Measurements from ENCODE around the gene RXFP3.
A peak's percentile ranks its signal among the peaks of the same experiment; 100 is the strongest.
"Not testable (repeated sequence)": the region's sequence is repeated elsewhere in the genome, so short reads cannot be mapped to it uniquely, and the experiment has no call there.

RXFP3 gene

GRCh38 chr5:33936004-33936380 is 194 bp upstream of the RXFP3 start:
- H3K9ac ChIP-seq (ENCODE audit: low read depth, low read length): no peak overlapping the region
- H3K36me3 ChIP-seq (ENCODE audit: control insufficient read depth, insufficient read depth, low read length): no peaks in the 10 kb centered on the region
- H3K27ac ChIP-seq (ENCODE audit: low read depth, low read length): no peak overlapping the region
- no peaks in the 10 kb centered on the region for H3K9me3 ChIP-seq (ENCODE audit: control insufficient read depth, insufficient read depth, low read length)
- peaks cover 11% of the 10 kb centered on the region for H3K4me1 ChIP-seq (ENCODE audit: control insufficient read depth, insufficient read depth, low read length)
- peak overlapping the region; percentile 75 for H3K4me3 ChIP-seq (ENCODE audit: low read depth, low read length)
- H3K27me3 ChIP-seq (ENCODE audit: control insufficient read depth, insufficient read depth, low read length): peaks cover 18% of the 10 kb centered on the region

DNA sequence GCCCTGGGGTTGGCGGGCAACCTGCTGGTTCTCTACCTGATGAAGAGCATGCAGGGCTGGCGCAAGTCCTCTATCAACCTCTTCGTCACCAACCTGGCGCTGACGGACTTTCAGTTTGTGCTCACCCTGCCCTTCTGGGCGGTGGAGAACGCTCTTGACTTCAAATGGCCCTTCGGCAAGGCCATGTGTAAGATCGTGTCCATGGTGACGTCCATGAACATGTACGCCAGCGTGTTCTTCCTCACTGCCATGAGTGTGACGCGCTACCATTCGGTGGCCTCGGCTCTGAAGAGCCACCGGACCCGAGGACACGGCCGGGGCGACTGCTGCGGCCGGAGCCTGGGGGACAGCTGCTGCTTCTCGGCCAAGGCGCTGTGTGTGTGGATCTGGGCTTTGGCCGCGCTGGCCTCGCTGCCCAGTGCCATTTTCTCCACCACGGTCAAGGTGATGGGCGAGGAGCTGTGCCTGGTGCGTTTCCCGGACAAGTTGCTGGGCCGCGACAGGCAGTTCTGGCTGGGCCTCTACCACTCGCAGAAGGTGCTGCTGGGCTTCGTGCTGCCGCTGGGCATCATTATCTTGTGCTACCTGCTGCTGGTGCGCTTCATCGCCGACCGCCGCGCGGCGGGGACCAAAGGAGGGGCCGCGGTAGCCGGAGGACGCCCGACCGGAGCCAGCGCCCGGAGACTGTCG is 976 bp downstream of the RXFP3 start:
- Histone ChIP-seq H3K27ac (ENCODE audit: low read depth, low read length) (no peak overlapping the region), H3K4me1 (ENCODE audit: control insufficient read depth, insufficient read depth, low read length) (no peaks in the 10 kb centered on the region), H3K27me3 (ENCODE audit: control insufficient read depth, insufficient read depth, low read length) (peaks cover 18% of the 10 kb centered on the region), H3K9me3 (ENCODE audit: control insufficient read depth, insufficient read depth, low read length) (no peaks in the 10 kb centered on the region), H3K9ac (ENCODE audit: low read depth, low read length) (no peak overlapping the region), H3K36me3 (ENCODE audit: control insufficient read depth, insufficient read depth, low read length) (no peaks in the 10 kb centered on the region), H3K4me3 (ENCODE audit: low read depth, low read length) (no peak overlapping the region)

- Histone ChIP-seq H3K4me1 (ENCODE audit: control insufficient read depth, insufficient read depth, low read length) (no peaks in the 10 kb centered on the region), H3K36me3 (ENCODE audit: control insufficient read depth, insufficient read depth, low read length) (no peaks in the 10 kb centered on the region), H3K9ac (ENCODE audit: low read depth, low read length) (no peak overlapping the region), H3K27ac (ENCODE audit: low read depth, low read length) (no peak overlapping the region), H3K27me3 (ENCODE audit: control insufficient read depth, insufficient read depth, low read length) (peaks cover 18% of the 10 kb centered on the region), H3K9me3 (ENCODE audit: control insufficient read depth, insufficient read depth, low read length) (no peaks in the 10 kb centered on the region), H3K4me3 (ENCODE audit: low read depth, low read length) (no peak overlapping the region)
Observed at GRCh38 chr5:33937707-33938506, 1.7 kb downstream of the RXFP3 start.

DNA sequence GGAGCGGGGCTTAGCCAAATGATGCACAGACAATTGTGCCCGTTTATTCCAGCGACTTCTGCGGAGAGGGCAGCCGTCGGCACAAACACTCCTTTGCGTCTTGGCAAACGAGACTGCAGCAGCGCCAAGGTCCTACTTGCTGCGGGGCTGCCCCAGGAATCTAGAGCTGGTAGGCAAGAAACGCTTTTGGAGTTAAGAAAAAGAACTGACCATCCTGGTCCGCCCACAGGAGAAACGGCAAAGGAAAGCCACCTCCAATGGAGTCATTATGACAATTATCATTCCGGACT is 2.3 kb downstream of the RXFP3 start:
- Histone ChIP-seq H3K27me3 (ENCODE audit: control insufficient read depth, insufficient read depth, low read length) (peaks cover 18% of the 10 kb centered on the region), H3K36me3 (ENCODE audit: control insufficient read depth, insufficient read depth, low read length) (no peaks in the 10 kb centered on the region), H3K4me3 (ENCODE audit: low read depth, low read length) (no peak overlapping the region), H3K4me1 (ENCODE audit: control insufficient read depth, insufficient read depth, low read length) (no peaks in the 10 kb centered on the region), H3K9me3 (ENCODE audit: control insufficient read depth, insufficient read depth, low read length) (no peaks in the 10 kb centered on the region), H3K27ac (ENCODE audit: low read depth, low read length) (no peak overlapping the region), H3K9ac (ENCODE audit: low read depth, low read length) (no peak overlapping the region)

DNA sequence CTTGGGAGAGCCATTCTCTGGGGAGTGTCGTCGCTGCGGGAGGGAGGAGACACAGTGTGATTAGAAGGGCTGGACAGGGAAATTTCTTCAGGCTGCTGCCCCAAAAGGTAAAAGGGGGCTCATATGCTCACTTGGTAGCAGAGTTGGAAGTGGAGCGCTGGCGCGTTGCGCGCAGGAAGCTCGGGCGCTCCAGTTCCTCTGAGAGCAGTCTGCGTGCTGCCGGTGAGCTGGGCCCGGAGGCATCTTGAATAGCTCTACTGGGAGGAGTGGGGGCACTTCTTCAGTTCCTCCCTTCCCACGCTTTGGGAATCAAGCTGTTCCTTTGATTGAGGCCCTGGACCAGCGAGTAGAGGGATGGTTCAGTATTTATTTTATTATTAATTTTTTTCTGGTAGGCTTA is 2.7 kb downstream of the RXFP3 start:
- Histone ChIP-seq H3K9me3 (ENCODE audit: control insufficient read depth, insufficient read depth, low read length) (no peaks in the 10 kb centered on the region), H3K4me3 (ENCODE audit: low read depth, low read length) (no peak overlapping the region), H3K36me3 (ENCODE audit: control insufficient read depth, insufficient read depth, low read length) (no peaks in the 10 kb centered on the region), H3K27me3 (ENCODE audit: control insufficient read depth, insufficient read depth, low read length) (peaks cover 18% of the 10 kb centered on the region), H3K9ac (ENCODE audit: low read depth, low read length) (no peak overlapping the region), H3K27ac (ENCODE audit: low read depth, low read length) (no peak overlapping the region), H3K4me1 (ENCODE audit: control insufficient read depth, insufficient read depth, low read length) (no peaks in the 10 kb centered on the region)

DNA sequence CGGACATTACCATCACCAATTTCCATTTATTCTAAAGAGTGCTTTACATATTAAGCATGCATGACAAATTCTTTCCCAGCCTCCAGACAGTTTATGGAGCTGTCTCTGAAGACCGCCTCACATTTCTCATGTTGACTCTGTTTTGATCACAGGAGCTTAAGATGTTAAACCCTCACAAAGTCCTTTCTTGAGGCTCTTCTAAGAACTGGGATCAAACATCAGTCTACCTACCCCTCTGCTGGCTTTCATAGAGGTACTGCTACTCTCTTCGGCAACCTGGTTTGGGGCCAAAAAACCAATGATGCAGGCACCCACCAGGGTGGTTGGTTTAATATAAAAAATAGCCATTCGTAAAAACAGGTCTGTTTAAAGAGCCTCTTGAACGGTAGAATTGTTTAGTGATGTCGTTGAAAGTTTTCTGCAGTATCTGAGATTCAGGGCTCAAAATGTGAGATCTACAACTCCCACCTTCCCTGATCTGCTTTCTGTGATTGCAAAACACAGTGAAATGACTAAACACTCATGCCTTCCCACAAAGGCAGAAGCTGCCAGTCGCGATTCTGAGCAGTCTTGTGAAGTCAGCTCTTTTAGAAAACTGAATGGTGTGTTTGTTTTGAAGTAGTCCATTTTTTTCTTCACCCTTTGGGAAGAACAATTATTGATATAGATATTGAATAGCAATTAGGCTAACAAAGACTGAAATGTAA is 3.5 kb downstream of the RXFP3 start:
- H3K36me3 ChIP-seq (ENCODE audit: control insufficient read depth, insufficient read depth, low read length): no peaks in the 10 kb centered on the region
- H3K27me3 ChIP-seq (ENCODE audit: control insufficient read depth, insufficient read depth, low read length): peaks cover 18% of the 10 kb centered on the region
- no peak overlapping the region for H3K27ac ChIP-seq (ENCODE audit: low read depth, low read length)

DNA sequence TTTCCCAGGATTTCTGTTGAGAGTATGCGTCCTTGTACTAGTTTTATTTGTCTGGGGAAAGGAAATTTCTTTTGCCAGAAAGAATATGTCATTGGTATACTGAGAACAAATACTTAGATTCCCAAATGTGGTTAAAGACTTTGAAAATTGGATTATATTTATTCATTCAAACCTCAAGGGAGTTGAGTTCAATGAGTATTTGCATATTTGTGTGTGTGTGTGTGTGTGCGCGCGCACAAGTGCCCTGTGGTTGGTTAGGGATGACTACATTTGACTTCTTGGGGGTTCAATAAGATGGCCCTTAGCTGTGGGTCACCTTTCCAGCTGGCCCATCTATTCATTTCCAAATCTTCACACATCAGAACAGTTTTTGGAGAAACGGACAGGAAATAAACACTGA is 4.9 kb downstream of the RXFP3 start:
- H3K36me3 ChIP-seq (ENCODE audit: control insufficient read depth, insufficient read depth, low read length): no peaks in the 10 kb centered on the region
- peaks cover 17% of the 10 kb centered on the region for H3K27me3 ChIP-seq (ENCODE audit: control insufficient read depth, insufficient read depth, low read length)
- H3K9ac ChIP-seq (ENCODE audit: low read depth, low read length): no peak overlapping the region
- peaks cover 3% of the 10 kb centered on the region; the same call in 1 of the 2 replicates for H3K4me1 ChIP-seq (ENCODE audit: control insufficient read depth, insufficient read depth, low read length)
- H3K4me3 ChIP-seq (ENCODE audit: low read depth, low read length): no peak overlapping the region
- no peak overlapping the region for H3K27ac ChIP-seq (ENCODE audit: low read depth, low read length)
- H3K9me3 ChIP-seq (ENCODE audit: control insufficient read depth, insufficient read depth, low read length): no peaks in the 10 kb centered on the region

More for the DNA sequence above, 3.5 kb downstream of the RXFP3 start:
- H3K9ac ChIP-seq (ENCODE audit: low read depth, low read length): no peak overlapping the region
- peaks cover 2% of the 10 kb centered on the region; the same call in 1 of the 2 replicates for H3K4me1 ChIP-seq (ENCODE audit: control insufficient read depth, insufficient read depth, low read length)
- no peaks in the 10 kb centered on the region for H3K9me3 ChIP-seq (ENCODE audit: control insufficient read depth, insufficient read depth, low read length)
- no peak overlapping the region for H3K4me3 ChIP-seq (ENCODE audit: low read depth, low read length)

DNA sequence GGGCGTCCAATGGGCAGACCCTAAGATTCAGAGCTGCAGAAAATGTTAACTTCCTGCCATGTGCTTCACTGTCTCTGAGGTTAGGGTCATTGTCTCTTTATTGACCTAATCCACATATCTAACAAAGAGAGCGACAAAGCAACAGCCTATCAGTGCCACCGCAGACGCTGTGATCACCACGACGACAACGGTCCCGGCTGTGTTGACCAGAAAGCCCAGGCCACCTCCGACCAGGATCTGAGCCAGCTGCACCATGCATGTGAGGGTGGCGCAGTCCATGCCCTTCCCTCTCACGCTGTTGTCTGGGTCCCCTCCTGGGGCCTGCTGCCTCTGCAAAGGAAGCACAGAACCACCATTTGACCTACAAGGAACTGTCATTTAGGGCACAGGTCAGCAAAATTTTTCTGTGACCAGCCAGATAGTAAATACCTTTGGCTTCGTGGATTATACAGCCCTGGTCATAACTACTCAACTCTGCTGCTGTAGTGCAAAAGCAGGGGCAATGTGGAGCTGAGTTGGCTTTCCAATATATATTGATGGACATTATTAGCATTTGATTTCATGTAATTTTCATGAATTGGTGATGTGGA is 8.5 kb downstream of the RXFP3 start:
- H3K27ac ChIP-seq (ENCODE audit: low read depth, low read length): no peak overlapping the region
- H3K27me3 ChIP-seq (ENCODE audit: control insufficient read depth, insufficient read depth, low read length): no peaks in the 10 kb centered on the region
- no peaks in the 10 kb centered on the region for H3K9me3 ChIP-seq (ENCODE audit: control insufficient read depth, insufficient read depth, low read length)
- H3K9ac ChIP-seq (ENCODE audit: low read depth, low read length): no peak overlapping the region
- H3K4me3 ChIP-seq (ENCODE audit: low read depth, low read length): no peak overlapping the region
- H3K36me3 ChIP-seq (ENCODE audit: control insufficient read depth, insufficient read depth, low read length): no peaks in the 10 kb centered on the region
- H3K4me1 ChIP-seq (ENCODE audit: control insufficient read depth, insufficient read depth, low read length): peaks cover 3% of the 10 kb centered on the region; the same call in 1 of the 2 replicates

DNA sequence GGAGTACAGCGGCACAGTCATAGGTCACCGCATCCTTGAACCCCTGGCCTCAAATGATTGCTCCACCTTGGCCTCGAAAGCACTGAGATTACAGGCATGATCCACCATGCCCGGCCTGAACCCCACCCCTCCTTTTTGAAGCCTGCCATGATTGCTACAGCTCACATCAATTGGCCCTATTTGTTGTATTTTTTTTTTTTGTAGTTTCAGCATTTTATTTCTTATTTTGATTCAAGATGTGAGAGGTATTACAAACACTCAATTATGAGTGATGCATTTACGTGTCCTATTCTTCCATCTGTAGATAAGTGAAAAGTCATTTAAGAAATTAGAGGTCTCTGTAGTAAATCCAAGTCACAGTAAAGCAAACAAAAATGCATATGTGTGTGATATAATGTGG is 16.0 kb downstream of the RXFP3 start:
- H3K4me3 ChIP-seq (ENCODE audit: low read depth, low read length): not testable (repeated sequence)

GRCh38 chr5:33957577-33958150 is 21.5 kb downstream of the RXFP3 start:
- Histone ChIP-seq H3K4me3 (ENCODE audit: low read depth, low read length) (peak overlapping the region; percentile 19; the same call in 1 of the 2 replicates), H3K36me3 (ENCODE audit: control insufficient read depth, insufficient read depth, low read length) (no peaks in the 10 kb centered on the region), H3K27me3 (ENCODE audit: control insufficient read depth, insufficient read depth, low read length) (no peaks in the 10 kb centered on the region), H3K4me1 (ENCODE audit: control insufficient read depth, insufficient read depth, low read length) (peaks cover 22% of the 10 kb centered on the region), H3K9ac (ENCODE audit: low read depth, low read length) (no peak overlapping the region), H3K9me3 (ENCODE audit: control insufficient read depth, insufficient read depth, low read length) (0 out of 2 replicates have a peak, but pooled peaks cover 7% of the 10 kb centered on the region), H3K27ac (ENCODE audit: low read depth, low read length) (peak overlapping the region; percentile 80)

More for the DNA sequence above, 16.0 kb downstream of the RXFP3 start:
- H3K9me3 ChIP-seq (ENCODE audit: control insufficient read depth, insufficient read depth, low read length); H3K36me3 ChIP-seq (ENCODE audit: control insufficient read depth, insufficient read depth, low read length); H3K9ac ChIP-seq (ENCODE audit: low read depth, low read length); H3K4me1 ChIP-seq (ENCODE audit: control insufficient read depth, insufficient read depth, low read length); H3K27me3 ChIP-seq (ENCODE audit: control insufficient read depth, insufficient read depth, low read length); H3K27ac ChIP-seq (ENCODE audit: low read depth, low read length): not testable (repeated sequence)
